ENCODE results near the gene STIMATE. TPM values are rescaled to one million over a fixed set of nuclear protein-coding genes. Genes with fewer than 3 reads are reported as not detected.

STIMATE gene
- total and polyA plus RNA-seq, 9 of the 15 experiments (the other 6 are each of a cell fraction or from before 2014, with no cell fraction given), result 0.14 to 7.7 (median 4.9) TPM

GRCh38 chr3:52891615-52892081 lies 5.7 kb downstream of the STIMATE start:
- H3K4me3 ChIP-seq, result no peak overlapping the region
- FAIRE-seq (no peak), DNase-seq (ENCODE audit: extremely low read depth in 1 of 4, low spot score in 3 of 4) (no peak), ATAC-seq (no peak)
- H2AFZ ChIP-seq (ENCODE audit: low read depth, low read length), result no peak overlapping the region
- no peak overlapping the region for H3K4me2 ChIP-seq (ENCODE audit: insufficient read depth, low read length)
- intact Hi-C loops (cut with micrococcal nuclease) (no loop called here), in situ Hi-C loops (cut with MboI) (no loop called here)
- BruUV-seq (replicated peaks), result no TSS peak
- no peaks in the 10 kb centered on the region for H4K20me1 ChIP-seq (replicated peaks; ENCODE audit: control insufficient read depth, insufficient read depth, low read length)
- ChIA-PET CTCF (ENCODE audit: low intra/inter-chr PET ratio) (no interaction called here), POLR2A (no interaction called here)
- H3K9me1 ChIP-seq (ENCODE audit: control insufficient read depth, insufficient read depth, low read length), result no peaks in the 10 kb centered on the region
- H3K9ac ChIP-seq (ENCODE audit: insufficient read depth in 1 of 2, low read depth in 2 of 2, low read length in 2 of 2), result no peak overlapping the region
- no peaks in the 10 kb centered on the region for H3K27me3 ChIP-seq (ENCODE audit: control insufficient read depth in 2 of 2, insufficient read depth in 2 of 2, low read length in 2 of 2)
- H3K27ac ChIP-seq (ENCODE audit: extremely low read depth, low read depth, low read length), result no peak overlapping the region
- H3K36me3 ChIP-seq (ENCODE audit: control insufficient read depth, insufficient read depth, low read length), result no peaks in the 10 kb centered on the region
- H3K9me3 ChIP-seq (replicated peaks; ENCODE audit: control insufficient read depth, insufficient read depth, low read depth, low read length), result no peaks in the 10 kb centered on the region
- WGBS (ENCODE audit: insufficient coverage, low coverage, missing lambda C conversion rate), result 100% methylated on average over 1 of the region's 2 CpGs
- H3K4me1 ChIP-seq (replicated peaks in 1 of 2; ENCODE audit: control insufficient read depth in 2 of 2, insufficient read depth in 2 of 2, low read length in 2 of 2), result peaks cover 3 to 6% of the 10 kb centered on the region in 2 experiments; a peak in 4 of 5 replicates
- no peaks in the 10 kb centered on the region for H3K79me2 ChIP-seq (ENCODE audit: control insufficient read depth, insufficient read depth, low read length)
- TF ChIP-seq ZNF717 (CRISPR knock-in tag; IDR thresholded peaks at IDR 0.05) (no peak), MCM2 (IDR thresholded peaks at IDR 0.05; ENCODE audit: low read depth) (no peak), TBL1XR1 (IDR thresholded peaks at IDR 0.05; ENCODE audit: low read length in 2 of 2) (no peak), E2F8 (IDR thresholded peaks at IDR 0.05; ENCODE audit: low read depth, partially characterized antibody) (no peak)

Measured in K562 (cell line).